Activated CD4-positive, alpha-beta T cell treated with anti-CD3 and anti-CD28 coated beads, Interleukin-2, amount 10 ng/mL, durations not matched to agents 7 days and 5 days (primary cell): ENCODE measurements around the gene KCTD13. TPM values are rescaled to one million over a fixed set of nuclear protein-coding genes. Genes with fewer than 3 reads are reported as not detected.
A peak's percentile ranks its signal among the peaks of the same experiment; 100 is the strongest.

Experiments used
- CTCF ChIA-PET: fragments of 350-600 bp; sonication (Branson Sonifier 250); formaldehyde crosslinking; loops from one replicate; lab custom pipeline; 2021; ENCODE audit warnings: antibody characterized with exemption; lab: Charles Lee
- POLR2A ChIA-PET: fragments of 350-600 bp; sonication (Branson Sonifier 250); formaldehyde crosslinking; loops from one replicate; lab custom pipeline; 2021; ENCODE audit warnings: antibody characterized with exemption; lab: Charles Lee
- DNase-seq: peaks from one replicate; pipeline ENCODE4 v3.0.0-alpha.2; 2020
- H3K27ac Mint-ChIP-seq: one replicate; pipeline ENCODE4 v1.8.0; 2021; ENCODE audit warnings: mild to moderate bottlenecking, moderate library complexity, mixed read lengths
- H3K27me3 Mint-ChIP-seq: one replicate; pipeline ENCODE4 v1.8.0; 2021; ENCODE audit warnings: mixed read lengths
- H3K36me3 Mint-ChIP-seq: one replicate; pipeline ENCODE4 v1.8.0; 2021; ENCODE audit warnings: low read depth, mixed read lengths
- H3K4me1 Mint-ChIP-seq: one replicate; pipeline ENCODE4 v1.8.0; 2021; ENCODE audit warnings: mixed read lengths
- H3K4me3 Mint-ChIP-seq: one replicate; pipeline ENCODE4 v1.8.0; 2021; ENCODE audit warnings: mild to moderate bottlenecking, moderate library complexity, mixed read lengths
- H3K9me3 Mint-ChIP-seq: one replicate; pipeline ENCODE4 v1.8.0; 2021; ENCODE audit warnings: mixed read lengths
- total RNA-seq, 2 experiments: library from RNA; stranded (reverse); gene quantifications; one replicate each; pipeline ENCODE4 v1.2.3, GENCODE V29; 2021

Gene KCTD13
- 10 to 100 TPM; 28.4 to 36.1 TPM for total RNA-seq

- CTCF ChIA-PET: interaction anchor here (0.7 to 1.6 kb wide), 10 partner anchors 9 to 225 kb away, joined by 3 to 8 read pairs (median 3); partner anchors contain the start of genes ASPHD1, SEZ6L2 and TMEM219
- peak; percentile 86 for DNase-seq
- H3K27me3 Mint-ChIP-seq: no peaks in the 10 kb centered on the region
- POLR2A ChIA-PET: interaction anchor here (1.3 kb wide), 1 partner anchor 36 kb away, joined by 3 read pairs; the partner anchor contains the start of gene TMEM219
- H3K36me3 Mint-ChIP-seq: peaks cover 10% of the 10 kb centered on the region
- H3K9me3 Mint-ChIP-seq: no peaks in the 10 kb centered on the region
- H3K27ac Mint-ChIP-seq: peak within 1 kb of the TSS; percentile 94
- H3K4me1 Mint-ChIP-seq: peaks cover 36% of the 10 kb centered on the region
- peak within 1 kb of the TSS; percentile 89 for H3K4me3 Mint-ChIP-seq
These were observed at the start of gene KCTD13 for GRCh38 chr16:29925781-29926710. Gene KCTD13 (minus strand): TSS chr16:29926226. CDS start chr16:29926033, 193 bp downstream.

GRCh38 chr16:29975134-29975538, 49.1 kb upstream of the KCTD13 start:
- Mint-ChIP-seq H3K4me1 (peaks cover 35% of the 10 kb centered on the region), H3K9me3 (peaks cover 4% of the 10 kb centered on the region), H3K27me3 (no peaks in the 10 kb centered on the region), H3K27ac (peak overlapping the region; percentile 82), H3K36me3 (peaks cover 25% of the 10 kb centered on the region), H3K4me3 (peak overlapping the region; percentile 87)
- ChIA-PET POLR2A (interaction anchor here (0.6 kb wide), 1 partner anchor 29 kb away, joined by 3 read pairs; no protein-coding TSS in a partner anchor), CTCF (interaction anchor here (0.9 to 1.7 kb wide), 6 partner anchors 14 to 190 kb away, joined by 3 to 5 read pairs (median 3); partner anchors contain the start of gene TMEM219)
- DNase-seq: no peak

GRCh38 chr16:29974291-29975133, 48.5 kb upstream of the KCTD13 start:
- Mint-ChIP-seq H3K27me3 (no peaks in the 10 kb centered on the region), H3K9me3 (peaks cover 4% of the 10 kb centered on the region), H3K4me1 (peaks cover 35% of the 10 kb centered on the region), H3K36me3 (peaks cover 22% of the 10 kb centered on the region), H3K27ac (peak overlapping the region; percentile 82), H3K4me3 (peak overlapping the region; percentile 87)
- peak; percentile 26 for DNase-seq
- ChIA-PET POLR2A (interaction anchor here (0.6 kb wide), 1 partner anchor 29 kb away, joined by 3 read pairs; no protein-coding TSS in a partner anchor), CTCF (interaction anchor here (1.0 to 3.2 kb wide), 9 partner anchors 11 to 283 kb away, joined by 3 to 26 read pairs (median 3); partner anchors contain the start of gene TMEM219)

GRCh38 chr16:29973384-29974246, 47.6 kb upstream of the KCTD13 start, which contains the start of gene TAOK2:
Gene TAOK2 (plus strand): TSS chr16:29973868. CDS start chr16:29977773, 3,905 bp downstream.
- DNase-seq: peak; percentile 96
- Mint-ChIP-seq H3K4me1 (peaks cover 35% of the 10 kb centered on the region), H3K4me3 (peak within 1 kb of the TSS; percentile 87), H3K9me3 (peaks cover 4% of the 10 kb centered on the region), H3K27me3 (no peaks in the 10 kb centered on the region), H3K36me3 (peaks cover 24% of the 10 kb centered on the region), H3K27ac (peak within 1 kb of the TSS; percentile 92)
- ChIA-PET POLR2A (interaction anchor here (0.9 to 1.0 kb wide), 3 partner anchors 11 to 165 kb away, joined by 3 to 5 read pairs (median 3); partner anchors contain the start of gene TMEM219), CTCF (interaction anchor here (0.7 to 3.2 kb wide), 16 partner anchors 10 to 282 kb away, joined by 3 to 26 read pairs (median 3); partner anchors contain the start of genes ALDOA, HIRIP3 and TMEM219)

- Mint-ChIP-seq H3K36me3 (peaks cover 26% of the 10 kb centered on the region), H3K4me3 (peak overlapping the region; percentile 87), H3K9me3 (peaks cover 4% of the 10 kb centered on the region), H3K27me3 (no peaks in the 10 kb centered on the region), H3K4me1 (peaks cover 35% of the 10 kb centered on the region), H3K27ac (peak overlapping the region; percentile 88)
- CTCF ChIA-PET: interaction anchor here (0.7 to 3.2 kb wide), 18 partner anchors 9 to 282 kb away, joined by 3 to 26 read pairs (median 3); partner anchors contain the start of genes ALDOA, CDIPT, HIRIP3 and TMEM219
- no peak for DNase-seq
- POLR2A ChIA-PET: interaction anchor here (0.6 to 1.0 kb wide), 4 partner anchors 10 to 165 kb away, joined by 3 to 6 read pairs (median 4); partner anchors contain the start of gene TMEM219
These were observed 47.0 kb upstream of the KCTD13 start for GRCh38 chr16:29972992-29973383.

- no peaks in the 10 kb centered on the region for H3K27me3 Mint-ChIP-seq
- no peak for DNase-seq
- H3K4me3 Mint-ChIP-seq: peak overlapping the region; percentile 87
- H3K27ac Mint-ChIP-seq: peak overlapping the region; percentile 88
- POLR2A ChIA-PET: interaction anchor here (0.6 kb wide), 1 partner anchor 11 kb away, joined by 6 read pairs; the partner anchor contains the start of gene TMEM219
- CTCF ChIA-PET: interaction anchor here (0.7 to 3.2 kb wide), 9 partner anchors 9 to 165 kb away, joined by 3 to 26 read pairs (median 4); partner anchors contain the start of genes CDIPT and TMEM219
- H3K9me3 Mint-ChIP-seq: peaks cover 4% of the 10 kb centered on the region
- H3K4me1 Mint-ChIP-seq: peaks cover 35% of the 10 kb centered on the region
- H3K36me3 Mint-ChIP-seq: peaks cover 26% of the 10 kb centered on the region
These were observed 46.5 kb upstream of the KCTD13 start for GRCh38 chr16:29972500-29972899.

- Mint-ChIP-seq H3K27ac (no peak overlapping the region), H3K36me3 (peaks cover 26% of the 10 kb centered on the region), H3K9me3 (peaks cover 4% of the 10 kb centered on the region), H3K4me3 (no peak overlapping the region), H3K27me3 (no peaks in the 10 kb centered on the region), H3K4me1 (peaks cover 25% of the 10 kb centered on the region)
- ChIA-PET POLR2A (no interaction called here), CTCF (interaction anchor here (1.6 kb wide), 1 partner anchor 11 kb away, joined by 4 read pairs; no protein-coding TSS in a partner anchor)
- DNase-seq: no peak
These were observed 45.3 kb upstream of the KCTD13 start for GRCh38 chr16:29971304-29971703.

- Mint-ChIP-seq H3K4me3 (no peak overlapping the region), H3K9me3 (peaks cover 1% of the 10 kb centered on the region), H3K4me1 (peaks cover 9% of the 10 kb centered on the region), H3K27me3 (no peaks in the 10 kb centered on the region), H3K36me3 (peaks cover 26% of the 10 kb centered on the region), H3K27ac (no peak overlapping the region)
- ChIA-PET CTCF (no interaction called here), POLR2A (no interaction called here)
- DNase-seq: no peak
These were observed 42.2 kb upstream of the KCTD13 start for GRCh38 chr16:29968205-29968604.

GRCh38 chr16:29963021-29963743, 37.2 kb upstream of the KCTD13 start:
- H3K36me3 Mint-ChIP-seq: peaks cover 7% of the 10 kb centered on the region
- peak overlapping the region; percentile 91 for H3K27ac Mint-ChIP-seq
- H3K4me3 Mint-ChIP-seq: peak overlapping the region; percentile 88
- CTCF ChIA-PET: interaction anchor here (3.3 kb wide), 1 partner anchor 10 kb away, joined by 26 read pairs; the partner anchor contains the start of gene TAOK2
- no peaks in the 10 kb centered on the region for H3K9me3 Mint-ChIP-seq
- DNase-seq: no peak
- H3K4me1 Mint-ChIP-seq: peaks cover 19% of the 10 kb centered on the region
- POLR2A ChIA-PET: interaction anchor here (0.9 kb wide), 1 partner anchor 10 kb away, joined by 3 read pairs; the partner anchor contains the start of gene TAOK2
- no peaks in the 10 kb centered on the region for H3K27me3 Mint-ChIP-seq

- Mint-ChIP-seq H3K4me1 (peaks cover 19% of the 10 kb centered on the region), H3K36me3 (peaks cover 7% of the 10 kb centered on the region), H3K27ac (peak overlapping the region; percentile 91), H3K9me3 (no peaks in the 10 kb centered on the region), H3K4me3 (peak overlapping the region; percentile 88), H3K27me3 (no peaks in the 10 kb centered on the region)
- POLR2A ChIA-PET: interaction anchor here (0.6 to 1.0 kb wide), 7 partner anchors 10 to 263 kb away, joined by 3 to 6 read pairs (median 3); partner anchors contain the start of genes ALDOA, KCTD13 and TAOK2
- no peak for DNase-seq
- CTCF ChIA-PET: interaction anchor here (0.5 to 3.3 kb wide), 12 partner anchors 11 to 506 kb away, joined by 3 to 26 read pairs (median 4); partner anchors contain the start of genes KCTD13, KIF22 and TAOK2
These were observed 36.4 kb upstream of the KCTD13 start for GRCh38 chr16:29962344-29962994.
